K562 (cell line): Measurements from ENCODE around the gene MYB. TPM values are rescaled to one million over a fixed set of nuclear protein-coding genes. Genes with fewer than 3 reads are reported as not detected.

Experiments
- ATAC-seq: fragments of 200-7000 bp; cut with Tn5 transposase; 3 replicates; pipeline ENCODE4 v1.9.1; 2020; ENCODE audit warnings: moderate library complexity
- BruUV-seq: library from RNA; stranded (reverse); fragments of 400-500 nt; replicated peaks from 2 replicates; lab custom pipeline; 2021; lab: Mats Ljungman, UMichigan
- CTCF ChIA-PET: fragments of 300-600 bp; formaldehyde crosslinking; extraction: SDS; loops from one replicate; lab custom pipeline; 2021; ENCODE audit warnings: low intra/inter-chr PET ratio; lab: Yijun Ruan, JAX
- POLR2A ChIA-PET: fragments of 300-600, 350-650 bp; sonication (Branson Sonifier 250); formaldehyde crosslinking; extraction: SDS; loops from one replicate; lab custom pipeline; 2021; ENCODE audit warnings: antibody characterized with exemption, inconsistent platforms; lab: Yijun Ruan, JAX
- DNase-seq, 4 experiments: peaks; one replicate each; pipeline versions ENCODE4 v3.0.0 to v3.0.0-alpha.2; 2011 to 2018; ENCODE audit warnings: low spot score in 3 of 4, mixed read lengths in 3 of 4; ENCODE audit errors: extremely low read depth in 1 of 4
- FAIRE-seq: peaks from 2 replicates; lab custom pipeline; 2011; peaks lifted over from hg19 to GRCh38; lab: Jason Lieb, UNC
- H2AFZ ChIP-seq: 2 replicates; pipeline ENCODE4 v1.6.0; 2011; ENCODE audit warnings: low read depth, low read length, control low read depth, inconsistent platforms
- H3K27ac ChIP-seq: fragments of 200-600 bp; 3 replicates; pipeline ENCODE4 v1.8.0; 2011; ENCODE audit warnings: low read depth, mild to moderate bottlenecking, control low read depth, inconsistent platforms, low read length, moderate library complexity, mixed read lengths; ENCODE audit errors: extremely low read depth
- H3K27me3 ChIP-seq, 2 experiments: fragments of 300-600 bp in 1 of 2; 2 replicates in 1 of 2; 3 replicates in 1 of 2; pipeline versions ENCODE4 v1.6.0 to v1.8.0; 2011; ENCODE audit warnings: inconsistent platforms in 2 of 2, low read length in 2 of 2, mild to moderate bottlenecking in 1 of 2, mixed read lengths in 1 of 2, moderate library complexity in 1 of 2; ENCODE audit not compliant: control insufficient read depth in 2 of 2, insufficient read depth in 2 of 2
- H3K36me3 ChIP-seq: fragments of 300-600 bp; 3 replicates; pipeline ENCODE4 v1.8.0; 2011; ENCODE audit warnings: mild to moderate bottlenecking, low read length, inconsistent platforms; ENCODE audit not compliant: control insufficient read depth, insufficient read depth
- H3K4me1 ChIP-seq, 2 experiments: fragments of 200-600 bp in 1 of 2; replicated peaks in 1 of 2; 2 replicates in 1 of 2; 3 replicates in 1 of 2; pipeline versions ENCODE4 v1.5.1 to v1.8.0; 2011; ENCODE audit warnings: inconsistent platforms in 2 of 2, low read length in 2 of 2, mild to moderate bottlenecking in 1 of 2, mixed read lengths in 1 of 2, moderate library complexity in 1 of 2; ENCODE audit not compliant: control insufficient read depth in 2 of 2, insufficient read depth in 2 of 2
- H3K4me2 ChIP-seq: 2 replicates; pipeline ENCODE4 v1.6.1; 2011; ENCODE audit warnings: low read length, control low read depth, inconsistent platforms, mixed read lengths; ENCODE audit not compliant: insufficient read depth
- H3K4me3 ChIP-seq: fragments of 200-600 bp; sonication (generic), shearing (Covaris generic); 2 replicates; pipeline ENCODE4 v1.5.1; 2016; ENCODE audit warnings: control low read depth, inconsistent platforms
- H3K79me2 ChIP-seq: fragments of 200-600 bp; 3 replicates; pipeline ENCODE4 v1.8.0; 2011; ENCODE audit warnings: low read length, inconsistent platforms; ENCODE audit not compliant: control insufficient read depth, insufficient read depth
- H3K9ac ChIP-seq, 2 experiments: 2 replicates each; pipeline versions ENCODE4 v1.6.0 to v1.6.1; 2011; ENCODE audit warnings: low read depth in 2 of 2, low read length in 2 of 2, control low read depth in 1 of 2, inconsistent platforms in 1 of 2, mild to moderate bottlenecking in 1 of 2, mixed read lengths in 1 of 2; ENCODE audit not compliant: insufficient read depth in 1 of 2
- H3K9me1 ChIP-seq: one replicate; pipeline ENCODE4 v1.6.0; 2011; ENCODE audit warnings: inconsistent platforms, mild to moderate bottlenecking, low read length, moderate library complexity; ENCODE audit not compliant: control insufficient read depth, insufficient read depth
- H3K9me3 ChIP-seq: replicated peaks from 2 replicates; pipeline ENCODE4 v1.5.1; 2011; ENCODE audit warnings: low read depth, low read length, inconsistent platforms; ENCODE audit not compliant: control insufficient read depth, insufficient read depth
- H4K20me1 ChIP-seq: replicated peaks from 2 replicates; pipeline ENCODE4 v1.6.1; 2011; ENCODE audit warnings: low read length, inconsistent platforms, mixed read lengths; ENCODE audit not compliant: control insufficient read depth, insufficient read depth
- CEBPB ChIP-seq: fragments of 450-650 bp; IDR thresholded peaks from 2 replicates; pipeline ENCODE4 v1.6.1; 2016; ENCODE audit warnings: missing genetic modification characterization, missing compliant biosample characterization
- EHMT2 ChIP-seq: fragments of 450-650 bp; IDR thresholded peaks from 2 replicates; pipeline ENCODE4 v1.6.1; 2018; ENCODE audit warnings: antibody characterized with exemption
- MTA2 ChIP-seq: fragments of 450-650 bp; IDR thresholded peaks from 2 replicates; pipeline ENCODE4 v1.6.1; 2016; ENCODE audit warnings: low read depth
- POLR2A ChIP-seq: fragments of 450-650 bp; conservative IDR thresholded peaks from 2 replicates; pipeline ENCODE4 v1.6.1; 2016
- RBM22 ChIP-seq: fragments of 200-400 bp; formaldehyde crosslinking; IDR thresholded peaks from 2 replicates; pipeline ENCODE4 v1.6.1; 2018; ENCODE audit warnings: low read length, low read depth; ENCODE audit not compliant: poor library complexity, severe bottlenecking
- SUPT5H ChIP-seq: fragments of 450-650 bp; IDR thresholded peaks from 2 replicates; pipeline ENCODE4 v1.6.1; 2016
- ZNF121 ChIP-seq: sonication (generic); formaldehyde crosslinking; conservative IDR thresholded peaks from 2 replicates; pipeline ENCODE4 v1.8.0; 2022; ENCODE audit warnings: missing genetic modification reagents
- WGBS: fragments of 100-300 bp; shearing (Covaris generic); methylation state at CpG from one replicate; pipeline ENCODE4 v1.1.6; 2016; ENCODE audit warnings: low coverage, mixed read lengths; ENCODE audit not compliant: insufficient coverage; ENCODE audit errors: missing lambda C conversion rate; 5-methylcytosine and 5-hydroxymethylcytosine counted together
- in situ Hi-C: fragments of 300-500 bp; cut with MboI; formaldehyde crosslinking; loops from 4 replicates; pipeline ENCODE4 v1.15.0; 2018; ENCODE audit warnings: inconsistent platforms, mixed read lengths
- intact Hi-C: fragments of 100-400 bp; cut with micrococcal nuclease; formaldehyde crosslinking; loops from 2 replicates; pipeline ENCODE4 v1.14.2; 2022
- polyA plus RNA-seq, 8 experiments: library from polyadenylated mRNA; depleted of rRNA in 4 of 8; stranded (reverse) in 5 of 8; unstranded in 3 of 8; fragments of >200 nt; fragmentation: Nextera tagmentation in 2 of 8; fragmentation: Illumina TruSeq in 1 of 8; extraction: Ambion mirVana in 2 of 8; extraction: Trizol in 1 of 8; gene quantifications; 2 replicates each; pipeline versions ENCODE4 v1.2.1 to v1.2.3, GENCODE V29; 2011 to 2014; ENCODE audit warnings: inconsistent platforms in 1 of 8, missing spikeins in 1 of 8
- total RNA-seq, 7 experiments: library from RNA; depleted of rRNA in 6 of 7; stranded (reverse); fragments of >200 nt in 6 of 7; fragmentation: Illumina TruSeq in 2 of 7; extraction: Trizol in 2 of 7; gene quantifications; 2 replicates each; pipeline versions ENCODE4 v1.2.1 to v1.2.3, GENCODE V29; 2011 to 2021; ENCODE audit warnings: low replicate concordance in 1 of 7
- TF ChIP-seq, protein P1 (sequence below): fragments of 250-450 bp; sonication (Bioruptor Pico); IDR thresholded peaks from 2 replicates; pipeline ENCODE4 v1.5.0; 2021

The MYB gene
- total and polyA plus RNA-seq, 9 of the 15 experiments (the other 6 are each of a cell fraction or from before 2014, with no cell fraction given), result 35.8 to 218 (median 140) TPM

DNA sequence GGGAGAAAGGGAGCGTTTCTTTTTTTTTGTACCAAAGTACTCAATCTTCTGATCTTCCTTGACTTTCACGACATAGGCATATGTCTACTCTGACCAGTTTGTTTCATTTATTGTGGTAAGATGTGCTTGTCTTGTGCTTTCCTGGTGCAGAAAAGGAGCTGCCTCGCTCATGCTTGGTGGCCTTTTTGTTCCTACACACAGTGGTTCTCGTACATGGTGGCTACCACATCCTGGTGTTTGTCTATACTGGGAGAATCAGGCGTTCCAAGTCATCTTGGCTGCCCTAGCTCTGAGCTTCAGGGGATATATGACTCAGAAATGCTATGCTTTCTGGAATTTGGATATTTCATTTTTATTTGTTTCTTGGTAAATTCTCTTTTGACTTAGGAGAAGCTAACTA is 31.8 kb downstream of the MYB start:
- no TSS peak for BruUV-seq
- Histone ChIP-seq H3K27ac (0 out of 3 replicates have a peak overlapping the region, but pooled peaks have one; percentile 21), H3K9me1 (no peaks in the 10 kb centered on the region), H3K36me3 (peaks cover 97% of the 10 kb centered on the region), H3K9ac (no peak overlapping the region), H3K4me1 (no peaks in the 10 kb centered on the region; a peak in 1 of 5 replicates), H4K20me1 (no peaks in the 10 kb centered on the region), H3K4me3 (no peak overlapping the region), H3K79me2 (peaks cover 17% of the 10 kb centered on the region), H3K9me3 (no peaks in the 10 kb centered on the region), H2AFZ (no peak overlapping the region), H3K4me2 (no peak overlapping the region), H3K27me3 (no peaks in the 10 kb centered on the region)
- FAIRE-seq, result no peak
- 78% methylated on average over 5 of the region's 5 CpGs for WGBS
- no peak for DNase-seq
- ChIA-PET POLR2A (interaction anchor here (0.8 to 1.9 kb wide), 2 partner anchors 10 to 12 kb away, joined by 3 to 10 read pairs; no protein-coding TSS in a partner anchor), CTCF (no interaction called here)
- TF ChIP-seq CEBPB (tag) (no peak), EHMT2 (no peak), RBM22 (peak; percentile 74)
- peak; percentile 3; the same call in 1 of the 3 replicates for ATAC-seq
- in situ Hi-C loops (loop anchor here (10.0 kb wide), 1 partner anchor 212 kb away; no protein-coding TSS in a partner anchor), intact Hi-C loops (loop anchor here (5.0 kb wide), 1 partner anchor 109 kb away; no protein-coding TSS in a partner anchor)

DNA sequence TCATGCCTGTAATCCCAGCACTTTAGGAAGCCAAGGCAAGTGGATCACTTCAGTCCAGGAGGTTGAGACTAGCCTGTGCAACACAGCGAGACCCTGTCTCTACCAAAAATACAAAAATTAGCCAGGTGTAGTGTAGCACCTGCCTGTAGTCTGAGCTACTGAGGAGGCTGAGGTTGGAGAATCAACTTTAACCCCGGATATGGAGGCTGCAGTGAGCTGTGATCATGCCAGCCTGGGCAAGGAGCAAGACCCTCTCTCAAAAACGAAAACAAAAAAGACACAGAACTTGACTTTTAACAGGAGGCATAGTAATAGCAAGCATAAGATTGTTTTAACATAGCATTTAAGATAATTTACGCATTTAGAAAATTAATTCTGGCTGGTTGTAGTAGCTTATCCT is 32.5 kb downstream of the MYB start:
- WGBS, result 89% methylated on average over 4 of the region's 4 CpGs
- ATAC-seq, result peak; percentile 8
- H3K9me3 ChIP-seq, result no peaks in the 10 kb centered on the region
- POLR2A ChIA-PET, result interaction anchor here (0.6 to 1.9 kb wide), 7 partner anchors 10 to 1431 kb away, joined by 3 to 10 read pairs (median 4); no protein-coding TSS in a partner anchor
- H3K4me2 ChIP-seq, result no peak overlapping the region
- peaks cover 95% of the 10 kb centered on the region for H3K36me3 ChIP-seq
- peaks cover 17% of the 10 kb centered on the region for H3K79me2 ChIP-seq
- CTCF ChIA-PET, result no interaction called here
- no peak overlapping the region; a peak in 1 of 4 replicates for H3K9ac ChIP-seq
- intact Hi-C loops (loop anchor here (5.0 kb wide), 1 partner anchor 109 kb away; no protein-coding TSS in a partner anchor), in situ Hi-C loops (loop anchor here (10.0 kb wide), 1 partner anchor 211 kb away; no protein-coding TSS in a partner anchor)
- no peak for FAIRE-seq
- H3K4me1 ChIP-seq, result no peaks in the 10 kb centered on the region; a peak in 1 of 5 replicates
- no peak overlapping the region for H3K27ac ChIP-seq
- no peak overlapping the region for H3K4me3 ChIP-seq
- no peak for DNase-seq
- H2AFZ ChIP-seq, result no peak overlapping the region
- BruUV-seq, result no TSS peak
- no peaks in the 10 kb centered on the region for H3K9me1 ChIP-seq
- H4K20me1 ChIP-seq, result no peaks in the 10 kb centered on the region
- no peaks in the 10 kb centered on the region for H3K27me3 ChIP-seq
- TF ChIP-seq POLR2A, result peak; percentile 35
- TF ChIP-seq ZNF121, result peak; percentile 52; the same call in 1 of the 2 replicates
- TF ChIP-seq SUPT5H, result peak; percentile 53
- TF ChIP-seq MTA2, result no peak
- TF ChIP-seq, protein P1, sequence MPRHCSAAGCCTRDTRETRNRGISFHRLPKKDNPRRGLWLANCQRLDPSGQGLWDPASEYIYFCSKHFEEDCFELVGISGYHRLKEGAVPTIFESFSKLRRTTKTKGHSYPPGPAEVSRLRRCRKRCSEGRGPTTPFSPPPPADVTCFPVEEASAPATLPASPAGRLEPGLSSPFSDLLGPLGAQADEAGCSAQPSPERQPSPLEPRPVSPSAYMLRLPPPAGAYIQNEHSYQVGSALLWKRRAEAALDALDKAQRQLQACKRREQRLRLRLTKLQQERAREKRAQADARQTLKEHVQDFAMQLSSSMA (CRISPR knock-in tag), result no peak
